Hepatocyte (in vitro differentiated cells): ENCODE results near the gene ZNF462.

ENCODE experiments used
- EZH2 ChIP-seq: fragments of 200-600 bp; sonication (generic); IDR thresholded peaks from 2 replicates; pipeline ENCODE4 v1.6.1; 2016; ENCODE audit warnings: antibody characterized with exemption, mild to moderate bottlenecking, borderline replicate concordance
- EZH2phosphoT487 ChIP-seq: fragments of 200-600 bp; sonication (generic); IDR thresholded peaks from one replicate; pipeline ENCODE4 v1.6.1; 2018; ENCODE audit warnings: antibody characterized with exemption, mild to moderate bottlenecking, low read depth, moderate library complexity; ENCODE audit not compliant: unreplicated experiment, severe bottlenecking
- TF ChIP-seq, protein P1 (sequence below): fragments of 200-600 bp; sonication (generic); IDR thresholded peaks from 2 replicates; pipeline ENCODE4 v1.5.1; 2016; ENCODE audit warnings: antibody characterized with exemption, mild to moderate bottlenecking; ENCODE audit not compliant: poor library complexity

DNA sequence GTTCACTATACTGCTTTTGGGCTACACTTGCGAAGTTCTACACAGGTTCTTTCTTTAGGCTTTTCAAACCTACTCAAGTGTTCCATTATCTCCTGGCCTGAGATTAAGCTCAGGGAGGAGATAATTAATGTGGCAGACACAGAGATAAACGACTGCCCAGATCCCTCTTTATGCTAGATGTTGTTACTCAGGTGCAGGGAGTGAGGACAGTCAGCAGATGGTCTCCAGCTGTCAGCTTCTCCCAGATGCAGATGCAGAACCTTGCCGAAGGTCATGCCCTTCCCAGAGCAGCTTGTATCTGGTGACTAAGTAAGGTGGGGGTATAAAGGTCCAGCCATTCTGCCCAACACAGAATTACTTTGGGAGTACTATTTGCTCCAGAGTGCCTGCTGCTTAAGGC, 166.2 kb downstream of the ZNF462 start:
- TF ChIP-seq, protein P1, sequence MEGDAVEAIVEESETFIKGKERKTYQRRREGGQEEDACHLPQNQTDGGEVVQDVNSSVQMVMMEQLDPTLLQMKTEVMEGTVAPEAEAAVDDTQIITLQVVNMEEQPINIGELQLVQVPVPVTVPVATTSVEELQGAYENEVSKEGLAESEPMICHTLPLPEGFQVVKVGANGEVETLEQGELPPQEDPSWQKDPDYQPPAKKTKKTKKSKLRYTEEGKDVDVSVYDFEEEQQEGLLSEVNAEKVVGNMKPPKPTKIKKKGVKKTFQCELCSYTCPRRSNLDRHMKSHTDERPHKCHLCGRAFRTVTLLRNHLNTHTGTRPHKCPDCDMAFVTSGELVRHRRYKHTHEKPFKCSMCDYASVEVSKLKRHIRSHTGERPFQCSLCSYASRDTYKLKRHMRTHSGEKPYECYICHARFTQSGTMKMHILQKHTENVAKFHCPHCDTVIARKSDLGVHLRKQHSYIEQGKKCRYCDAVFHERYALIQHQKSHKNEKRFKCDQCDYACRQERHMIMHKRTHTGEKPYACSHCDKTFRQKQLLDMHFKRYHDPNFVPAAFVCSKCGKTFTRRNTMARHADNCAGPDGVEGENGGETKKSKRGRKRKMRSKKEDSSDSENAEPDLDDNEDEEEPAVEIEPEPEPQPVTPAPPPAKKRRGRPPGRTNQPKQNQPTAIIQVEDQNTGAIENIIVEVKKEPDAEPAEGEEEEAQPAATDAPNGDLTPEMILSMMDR, result no peak
- TF ChIP-seq EZH2phosphoT487, result no peak
- no peak for TF ChIP-seq EZH2
